H1 (cell line): ENCODE data around the gene AZGP1.

Source experiments
- CTCF ChIP-seq, 3 experiments: IDR thresholded peaks; 1 replicate in 2 of 3; 2 replicates in 1 of 3; pipeline versions ENCODE4 v1.5.1 to v1.6.1; 2011; ENCODE audit warnings: low read length in 3 of 3, mild to moderate bottlenecking in 3 of 3, inconsistent platforms in 2 of 3, low read depth in 1 of 3, moderate library complexity in 1 of 3; ENCODE audit not compliant: insufficient read depth in 1 of 3; ENCODE audit errors: control extremely low read depth in 1 of 3
- RFX5 ChIP-seq: IDR thresholded peaks from 2 replicates; pipeline ENCODE4 v1.6.1; 2011; ENCODE audit warnings: low read depth, low read length, improper control_type of control experiment, borderline replicate concordance

GRCh38 chr7:99996755-99997544 is 21.1 kb upstream of the AZGP1 start:
- no peak for TF ChIP-seq CTCF (IDR thresholded peaks at IDR 0.05; ENCODE audit: control extremely low read depth in 1 of 3, insufficient read depth in 1 of 3, low read depth in 1 of 3, low read length in 3 of 3)
- no peak for TF ChIP-seq RFX5
